HFFc6 (cell line): Measurements from ENCODE around the gene ZFAND6. TPM values are rescaled to one million over a fixed set of nuclear protein-coding genes. Genes with fewer than 3 reads are reported as not detected.

Experiments used
- DNase-seq: peaks from one replicate; pipeline ENCODE4 v3.0.0-alpha.2; 2018
- H3K27ac Mint-ChIP-seq: 2 replicates; pipeline ENCODE4 v1.8.0; 2020; ENCODE audit warnings: mild to moderate bottlenecking, mixed read lengths
- H3K27me3 Mint-ChIP-seq: 2 replicates; pipeline ENCODE4 v1.8.0; 2021; ENCODE audit warnings: mild to moderate bottlenecking, moderate library complexity, mixed read lengths; ENCODE audit not compliant: insufficient read depth
- H3K36me3 Mint-ChIP-seq: 2 replicates; pipeline ENCODE4 v1.8.0; 2021; ENCODE audit warnings: low read depth, mixed read lengths
- H3K4me1 Mint-ChIP-seq: 2 replicates; pipeline ENCODE4 v1.8.0; 2020; ENCODE audit warnings: low read depth, mixed read lengths
- H3K4me3 Mint-ChIP-seq: 2 replicates; pipeline ENCODE4 v1.8.0; 2020; ENCODE audit warnings: mild to moderate bottlenecking, moderate library complexity, mixed read lengths
- H3K9me3 Mint-ChIP-seq: 2 replicates; pipeline ENCODE4 v1.8.0; 2020; ENCODE audit warnings: mild to moderate bottlenecking, mixed read lengths
- total RNA-seq, 6 experiments: library from RNA; stranded (reverse); fragmentation: NEBNext Ultra II Directional; extraction: Animal tissue kit (Norgen Biotek cat#: 25700); gene quantifications; 2 replicates in 1 of 6; 3 replicates in 5 of 6; pipeline ENCODE4 v1.2.3, GENCODE V29; 2021
- TF ChIP-seq, protein P1 (sequence below): fragments of 200-600 bp; sonication (generic); IDR thresholded peaks from 2 replicates; pipeline ENCODE4 v1.5.0; 2021; ENCODE audit warnings: antibody characterized with exemption, mild to moderate bottlenecking

ZFAND6 gene
- total RNA-seq, 6 experiments from 2014 or later, result 49.0 to 62.6 (median 57.6) TPM

DNA sequence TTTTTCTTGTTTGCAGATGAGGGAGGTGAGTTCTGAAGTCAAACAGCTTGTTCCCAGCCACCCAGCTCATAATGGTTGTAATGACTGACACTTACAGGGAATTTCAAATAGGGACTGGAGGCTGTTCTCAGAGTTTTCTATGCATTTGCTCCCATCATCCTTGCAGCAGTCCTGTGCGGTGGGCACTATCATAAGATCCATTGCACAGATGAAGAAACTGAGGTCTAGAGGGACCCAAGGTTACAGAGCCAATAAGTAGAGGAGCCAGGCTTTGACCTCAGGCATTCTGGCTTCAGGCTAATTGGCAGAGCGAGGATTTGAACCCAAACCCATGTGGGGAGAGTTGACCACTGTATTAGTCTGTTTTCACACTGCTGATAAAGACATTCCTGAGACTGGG lies 125.7 kb downstream of the ZFAND6 start:
- Mint-ChIP-seq H3K27me3 (no peaks in the 10 kb centered on the region), H3K36me3 (peaks cover 70% of the 10 kb centered on the region), H3K4me1 (peaks cover 23% of the 10 kb centered on the region), H3K27ac (no peak overlapping the region), H3K9me3 (no peaks in the 10 kb centered on the region), H3K4me3 (no peak overlapping the region)
- DNase-seq, result no peak
- TF ChIP-seq, protein P1, sequence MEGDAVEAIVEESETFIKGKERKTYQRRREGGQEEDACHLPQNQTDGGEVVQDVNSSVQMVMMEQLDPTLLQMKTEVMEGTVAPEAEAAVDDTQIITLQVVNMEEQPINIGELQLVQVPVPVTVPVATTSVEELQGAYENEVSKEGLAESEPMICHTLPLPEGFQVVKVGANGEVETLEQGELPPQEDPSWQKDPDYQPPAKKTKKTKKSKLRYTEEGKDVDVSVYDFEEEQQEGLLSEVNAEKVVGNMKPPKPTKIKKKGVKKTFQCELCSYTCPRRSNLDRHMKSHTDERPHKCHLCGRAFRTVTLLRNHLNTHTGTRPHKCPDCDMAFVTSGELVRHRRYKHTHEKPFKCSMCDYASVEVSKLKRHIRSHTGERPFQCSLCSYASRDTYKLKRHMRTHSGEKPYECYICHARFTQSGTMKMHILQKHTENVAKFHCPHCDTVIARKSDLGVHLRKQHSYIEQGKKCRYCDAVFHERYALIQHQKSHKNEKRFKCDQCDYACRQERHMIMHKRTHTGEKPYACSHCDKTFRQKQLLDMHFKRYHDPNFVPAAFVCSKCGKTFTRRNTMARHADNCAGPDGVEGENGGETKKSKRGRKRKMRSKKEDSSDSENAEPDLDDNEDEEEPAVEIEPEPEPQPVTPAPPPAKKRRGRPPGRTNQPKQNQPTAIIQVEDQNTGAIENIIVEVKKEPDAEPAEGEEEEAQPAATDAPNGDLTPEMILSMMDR, result no peak

DNA sequence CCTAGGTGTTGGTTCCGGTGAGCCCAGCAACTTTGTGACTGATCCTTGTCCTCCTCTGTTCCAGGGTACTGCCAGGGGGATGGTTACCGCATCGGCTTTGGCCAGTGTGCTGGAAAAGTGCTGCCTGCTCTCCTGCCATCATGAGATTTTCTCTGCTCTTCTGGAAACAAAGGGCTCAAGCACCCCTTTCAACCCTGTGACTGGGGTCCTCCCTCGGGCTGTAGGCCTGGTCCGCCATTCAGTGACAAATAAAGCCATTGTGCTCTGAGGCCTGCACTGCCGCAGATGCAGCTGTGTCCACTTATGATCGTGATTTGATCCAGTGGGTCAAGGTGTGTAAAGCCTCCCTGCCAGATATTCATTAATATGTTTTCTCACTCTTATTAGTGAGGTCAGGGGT lies 126.6 kb downstream of the ZFAND6 start:
- peaks cover 22% of the 10 kb centered on the region for H3K4me1 Mint-ChIP-seq

DNA sequence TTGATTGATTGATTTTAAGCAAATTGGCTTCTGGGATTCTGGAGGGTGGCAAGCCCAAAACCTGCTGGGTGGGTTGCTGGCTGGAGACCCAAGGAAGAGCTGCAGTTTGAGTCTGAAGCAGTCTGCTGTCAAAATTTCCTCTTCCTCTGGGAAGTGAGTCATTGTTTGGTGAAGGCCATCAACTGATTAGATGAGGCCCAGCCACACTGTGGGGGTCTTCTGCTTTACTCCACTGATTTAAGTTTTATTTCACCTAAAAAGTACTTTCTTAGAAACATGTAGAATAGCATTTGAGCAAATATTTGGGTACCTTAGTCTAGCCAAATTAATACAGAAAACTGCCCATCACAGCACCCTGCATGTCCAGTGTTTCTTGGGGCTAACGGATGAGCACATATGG lies 127.1 kb downstream of the ZFAND6 start:
- Mint-ChIP-seq H3K27ac (no peak overlapping the region), H3K4me1 (peaks cover 22% of the 10 kb centered on the region), H3K27me3 (no peaks in the 10 kb centered on the region), H3K9me3 (no peaks in the 10 kb centered on the region), H3K36me3 (peaks cover 64% of the 10 kb centered on the region), H3K4me3 (no peak overlapping the region)
- no peak for DNase-seq
- TF ChIP-seq, protein P1, result no peak

More for the DNA sequence above, 126.6 kb downstream of the ZFAND6 start:
- no peak for DNase-seq
- H3K27me3 Mint-ChIP-seq, result no peaks in the 10 kb centered on the region
- H3K9me3 Mint-ChIP-seq, result no peaks in the 10 kb centered on the region
- TF ChIP-seq, protein P1, result no peak
- H3K36me3 Mint-ChIP-seq, result peaks cover 67% of the 10 kb centered on the region
- no peak overlapping the region for H3K27ac Mint-ChIP-seq
- H3K4me3 Mint-ChIP-seq, result no peak overlapping the region

Other genes with a start within 250 kb of the ZFAND6 start
- gene MTHFS, start 162.7 kb upstream of the ZFAND6 start, total RNA-seq, result 10 to 100 TPM; 18.5 to 23.0 (median 21.1) TPM
- under 1 TPM in 2 of 6 experiments, not detected in 4; 0.27 to 0.46 TPM for gene BCL2A1, start 88.5 kb upstream of the ZFAND6 start, total RNA-seq
- gene FAH, start 93.3 kb downstream of the ZFAND6 start, total RNA-seq, result 10 to 100 TPM; 51.1 to 75.4 (median 61.1) TPM
- not detected for gene CTXND1, start 192.5 kb downstream of the ZFAND6 start, total RNA-seq